ENCODE data around the gene SYTL1.

The SYTL1 gene

GRCh38 chr1:27322569-27323240, 19.1 kb upstream of the SYTL1 start:
- FAIRE-seq (peak; percentile 46), DNase-seq (ENCODE audit: insufficient read length) (no peak)
- no peak for TF ChIP-seq POLR2AphosphoS5 (IDR thresholded peaks at IDR 0.05; ENCODE audit: low read depth, low read length)
- no peak for TF ChIP-seq TAF1 (IDR thresholded peaks at IDR 0.05; ENCODE audit: borderline replicate concordance, low read depth, low read length)
- TF ChIP-seq POLR2A (IDR thresholded peaks at IDR 0.05; ENCODE audit: low read depth, low read length): no peak

GRCh38 chr1:27325286-27325685, 16.5 kb upstream of the SYTL1 start:
- FAIRE-seq (no peak), DNase-seq (ENCODE audit: insufficient read length) (no peak)
- no peak for TF ChIP-seq TAF1 (IDR thresholded peaks at IDR 0.05; ENCODE audit: borderline replicate concordance, low read depth, low read length)
- TF ChIP-seq POLR2AphosphoS5 (IDR thresholded peaks at IDR 0.05; ENCODE audit: low read depth, low read length): no peak
- no peak for TF ChIP-seq POLR2A (IDR thresholded peaks at IDR 0.05; ENCODE audit: low read depth, low read length)

GRCh38 chr1:27327964-27328363, 13.9 kb upstream of the SYTL1 start:
- TF ChIP-seq POLR2AphosphoS5 (IDR thresholded peaks at IDR 0.05; ENCODE audit: low read depth, low read length) (no peak), POLR2A (IDR thresholded peaks at IDR 0.05; ENCODE audit: low read depth, low read length) (no peak), TAF1 (IDR thresholded peaks at IDR 0.05; ENCODE audit: borderline replicate concordance, low read depth, low read length) (no peak)
- DNase-seq (ENCODE audit: insufficient read length): no peak
- FAIRE-seq: no peak

- FAIRE-seq (no peak), DNase-seq (ENCODE audit: insufficient read length) (no peak)
- TF ChIP-seq TAF1 (IDR thresholded peaks at IDR 0.05; ENCODE audit: borderline replicate concordance, low read depth, low read length): no peak
- TF ChIP-seq POLR2AphosphoS5 (IDR thresholded peaks at IDR 0.05; ENCODE audit: low read depth, low read length): no peak
- TF ChIP-seq POLR2A (IDR thresholded peaks at IDR 0.05; ENCODE audit: low read depth, low read length): 0 out of 2 replicates have a peak, but pooled peaks have one; percentile 12
Measured at GRCh38 chr1:27330786-27331185, 11.0 kb upstream of the SYTL1 start.

GRCh38 chr1:27331426-27331825, 10.4 kb upstream of the SYTL1 start:
- no peak for FAIRE-seq
- TF ChIP-seq POLR2A (IDR thresholded peaks at IDR 0.05; ENCODE audit: low read depth, low read length) (no peak), POLR2AphosphoS5 (IDR thresholded peaks at IDR 0.05; ENCODE audit: low read depth, low read length) (no peak), TAF1 (IDR thresholded peaks at IDR 0.05; ENCODE audit: borderline replicate concordance, low read depth, low read length) (no peak)

GRCh38 chr1:27331922-27332321, 9.9 kb upstream of the SYTL1 start:
- TF ChIP-seq POLR2AphosphoS5 (IDR thresholded peaks at IDR 0.05; ENCODE audit: low read depth, low read length) (no peak), TAF1 (IDR thresholded peaks at IDR 0.05; ENCODE audit: borderline replicate concordance, low read depth, low read length) (no peak), POLR2A (IDR thresholded peaks at IDR 0.05; ENCODE audit: low read depth, low read length) (no peak)

More at GRCh38 chr1:27331426-27331825, 10.4 kb upstream of the SYTL1 start:
- no peak for DNase-seq (ENCODE audit: insufficient read length)

GRCh38 chr1:27332536-27333281, 9.1 kb upstream of the SYTL1 start:
- FAIRE-seq (no peak), DNase-seq (ENCODE audit: insufficient read length) (peak; percentile 77)
- TF ChIP-seq TAF1 (IDR thresholded peaks at IDR 0.05; ENCODE audit: borderline replicate concordance, low read depth, low read length): no peak
- no peak for TF ChIP-seq POLR2AphosphoS5 (IDR thresholded peaks at IDR 0.05; ENCODE audit: low read depth, low read length)
- no peak for TF ChIP-seq POLR2A (IDR thresholded peaks at IDR 0.05; ENCODE audit: low read depth, low read length)

More at GRCh38 chr1:27331922-27332321, 9.9 kb upstream of the SYTL1 start:
- DNase-seq (ENCODE audit: insufficient read length) (no peak), FAIRE-seq (no peak)

GRCh38 chr1:27333717-27334279, 8.0 kb upstream of the SYTL1 start:
- no peak; the same call in 1 of the 2 replicates for TF ChIP-seq POLR2AphosphoS5 (IDR thresholded peaks at IDR 0.05; ENCODE audit: low read depth, low read length)
- no peak for TF ChIP-seq TAF1 (IDR thresholded peaks at IDR 0.05; ENCODE audit: borderline replicate concordance, low read depth, low read length)
- TF ChIP-seq POLR2A (IDR thresholded peaks at IDR 0.05; ENCODE audit: low read depth, low read length): no peak
- FAIRE-seq (no peak), DNase-seq (ENCODE audit: insufficient read length) (no peak)

- FAIRE-seq (no peak), DNase-seq (ENCODE audit: insufficient read length) (no peak)
- TF ChIP-seq POLR2AphosphoS5 (IDR thresholded peaks at IDR 0.05; ENCODE audit: low read depth, low read length): no peak
- TF ChIP-seq TAF1 (IDR thresholded peaks at IDR 0.05; ENCODE audit: borderline replicate concordance, low read depth, low read length): no peak
- TF ChIP-seq POLR2A (IDR thresholded peaks at IDR 0.05; ENCODE audit: low read depth, low read length): no peak
Measured at GRCh38 chr1:27335506-27336422, 6.1 kb upstream of the SYTL1 start.

GRCh38 chr1:27336756-27337155, 5.1 kb upstream of the SYTL1 start:
- DNase-seq (ENCODE audit: insufficient read length) (no peak), FAIRE-seq (no peak)

More at GRCh38 chr1:27336756-27337155, 5.1 kb upstream of the SYTL1 start:
- no peak for TF ChIP-seq POLR2A (IDR thresholded peaks at IDR 0.05; ENCODE audit: low read depth, low read length)
- no peak for TF ChIP-seq TAF1 (IDR thresholded peaks at IDR 0.05; ENCODE audit: borderline replicate concordance, low read depth, low read length)
- 0 out of 2 replicates have a peak, but pooled peaks have one; percentile 18 for TF ChIP-seq POLR2AphosphoS5 (IDR thresholded peaks at IDR 0.05; ENCODE audit: low read depth, low read length)
